D721Med (cell line): ENCODE data around the gene ICAM2.

Experiments used
- DNase-seq: peaks from one replicate; pipeline ENCODE4 v3.0.0; 2011; ENCODE audit warnings: low spot score; ENCODE audit not compliant: insufficient read length
- FAIRE-seq: peaks from 2 replicates; lab custom pipeline; 2011; peaks lifted over from hg19 to GRCh38; lab: Jason Lieb, UNC
- TF ChIP-seq, protein P1 (sequence below): IDR thresholded peaks from 2 replicates; pipeline ENCODE4 v1.5.1; 2012; ENCODE audit warnings: mild to moderate bottlenecking, control low read depth; ENCODE audit not compliant: insufficient read depth; ENCODE audit errors: missing control alignments

Gene ICAM2

GRCh38 chr17:64063766-64064224 is 43.4 kb upstream of the ICAM2 start:
- no peak for FAIRE-seq
- TF ChIP-seq, protein P1, sequence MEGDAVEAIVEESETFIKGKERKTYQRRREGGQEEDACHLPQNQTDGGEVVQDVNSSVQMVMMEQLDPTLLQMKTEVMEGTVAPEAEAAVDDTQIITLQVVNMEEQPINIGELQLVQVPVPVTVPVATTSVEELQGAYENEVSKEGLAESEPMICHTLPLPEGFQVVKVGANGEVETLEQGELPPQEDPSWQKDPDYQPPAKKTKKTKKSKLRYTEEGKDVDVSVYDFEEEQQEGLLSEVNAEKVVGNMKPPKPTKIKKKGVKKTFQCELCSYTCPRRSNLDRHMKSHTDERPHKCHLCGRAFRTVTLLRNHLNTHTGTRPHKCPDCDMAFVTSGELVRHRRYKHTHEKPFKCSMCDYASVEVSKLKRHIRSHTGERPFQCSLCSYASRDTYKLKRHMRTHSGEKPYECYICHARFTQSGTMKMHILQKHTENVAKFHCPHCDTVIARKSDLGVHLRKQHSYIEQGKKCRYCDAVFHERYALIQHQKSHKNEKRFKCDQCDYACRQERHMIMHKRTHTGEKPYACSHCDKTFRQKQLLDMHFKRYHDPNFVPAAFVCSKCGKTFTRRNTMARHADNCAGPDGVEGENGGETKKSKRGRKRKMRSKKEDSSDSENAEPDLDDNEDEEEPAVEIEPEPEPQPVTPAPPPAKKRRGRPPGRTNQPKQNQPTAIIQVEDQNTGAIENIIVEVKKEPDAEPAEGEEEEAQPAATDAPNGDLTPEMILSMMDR = peak; percentile 67
- DNase-seq = peak; percentile 60

DNA sequence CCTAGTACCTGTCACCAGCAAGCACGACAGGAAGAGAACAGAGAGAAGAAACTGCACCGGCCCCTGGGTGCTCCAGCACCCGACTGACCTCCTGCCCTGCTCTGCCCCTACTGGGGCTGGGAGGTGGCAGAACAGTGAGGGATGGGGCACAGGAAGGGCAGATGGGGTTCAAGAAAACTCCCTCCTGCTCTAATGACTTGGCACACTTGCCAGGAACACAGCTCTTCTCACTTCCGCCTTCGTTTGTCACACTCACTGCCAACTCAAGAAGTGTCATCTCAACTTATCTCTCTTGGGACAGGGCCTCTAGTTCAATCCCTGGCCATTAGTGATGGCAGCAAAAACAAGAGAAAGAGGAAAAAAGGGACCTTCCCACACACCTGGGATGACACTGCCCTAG is 42.7 kb upstream of the ICAM2 start:
- TF ChIP-seq, protein P1 = no peak
- no peak for DNase-seq
- FAIRE-seq = no peak

DNA sequence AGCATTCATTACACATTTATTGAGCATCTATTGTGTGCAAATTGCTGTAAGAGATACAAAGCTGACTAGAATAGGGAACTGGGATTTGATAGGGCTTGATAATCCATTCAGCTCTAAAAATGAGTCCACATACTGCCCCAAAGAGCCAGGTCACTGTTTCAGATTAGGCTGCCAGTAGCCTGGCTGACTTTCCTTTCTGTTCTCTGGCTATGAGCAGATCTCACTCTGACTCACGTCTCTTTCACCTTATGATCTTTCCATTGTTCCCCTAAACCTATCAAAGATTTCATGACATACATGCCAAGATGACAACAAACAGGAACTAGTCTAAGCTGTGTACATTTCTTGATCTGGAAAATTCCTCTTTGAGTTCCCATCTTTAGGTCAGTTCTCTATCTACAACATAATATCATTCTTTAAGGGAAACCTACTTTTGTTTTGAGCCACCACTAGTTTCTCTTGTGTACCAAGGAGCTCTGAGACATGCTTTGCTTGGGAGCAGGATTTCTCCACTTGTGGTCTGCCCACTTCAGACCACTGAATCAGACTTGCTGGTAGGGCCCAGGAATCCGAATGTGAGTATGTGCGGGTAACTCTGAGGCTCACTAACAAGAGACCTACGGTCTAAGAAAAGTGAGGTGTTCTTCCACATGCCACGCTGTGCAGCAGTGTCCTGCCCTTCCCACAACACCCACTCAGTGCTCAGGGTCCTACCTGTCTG is 40.9 kb upstream of the ICAM2 start:
- FAIRE-seq (no peak), DNase-seq (no peak)
- TF ChIP-seq, protein P1 = no peak

- TF ChIP-seq, protein P1 = no peak
- FAIRE-seq = no peak
- no peak for DNase-seq
These were observed 39.9 kb upstream of the ICAM2 start for GRCh38 chr17:64060331-64060730.

DNA sequence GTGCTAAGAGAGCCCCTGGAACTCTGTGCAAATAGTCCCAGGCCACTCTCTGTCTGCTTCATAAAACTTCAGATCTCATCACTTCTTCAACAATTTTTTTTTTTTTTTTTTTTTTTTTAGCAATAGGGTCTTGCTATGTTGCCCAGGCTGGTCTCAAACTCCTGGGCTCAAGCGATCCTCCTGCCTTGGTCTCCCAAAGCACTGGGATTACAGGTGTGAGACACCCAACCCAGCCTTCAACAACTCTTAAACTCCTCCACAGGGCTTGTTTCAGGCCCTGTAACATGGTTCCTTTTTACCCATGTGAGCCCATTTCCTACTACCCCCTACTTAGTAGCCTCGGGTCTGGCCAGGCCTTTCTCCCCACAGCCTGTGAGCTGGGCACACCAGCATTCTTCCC is 39.3 kb upstream of the ICAM2 start:
- DNase-seq = no peak
- TF ChIP-seq, protein P1 = no peak
- FAIRE-seq = no peak

- FAIRE-seq (no peak), DNase-seq (no peak)
- TF ChIP-seq, protein P1 = no peak
These were observed 38.2 kb upstream of the ICAM2 start for GRCh38 chr17:64058621-64059020.

DNA sequence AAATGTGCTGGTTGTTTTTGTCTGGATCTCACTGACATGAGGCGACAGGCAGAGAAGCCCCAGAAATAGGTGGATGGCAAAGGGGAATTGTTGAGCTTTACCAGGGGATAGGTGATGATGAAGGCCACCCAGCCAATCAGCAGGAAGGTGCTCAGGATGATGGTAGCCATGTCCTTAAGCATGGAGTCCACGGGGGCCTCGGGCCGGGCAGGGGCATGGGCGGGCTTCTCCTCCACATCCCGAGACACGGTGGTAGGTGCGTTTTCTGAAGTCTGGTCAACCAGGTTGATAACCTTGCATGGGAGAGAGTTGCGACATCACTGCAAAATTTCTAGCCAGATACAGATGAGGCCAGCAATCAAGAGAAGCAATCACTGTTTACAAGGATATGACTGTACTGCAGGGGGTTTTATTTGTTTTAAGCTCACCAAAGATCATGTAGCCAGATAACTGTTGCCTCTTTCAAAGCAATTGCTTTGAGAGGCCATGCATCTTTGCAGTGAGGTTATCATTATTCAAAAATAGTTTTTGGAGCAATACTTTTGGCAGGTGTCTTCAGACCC is 37.3 kb upstream of the ICAM2 start:
- FAIRE-seq (no peak), DNase-seq (no peak)
- TF ChIP-seq, protein P1 = no peak
